Testis (tissue), 3 donors: Measurements from ENCODE around the gene HUS1B. TPM values are rescaled to one million over a fixed set of nuclear protein-coding genes. Genes with fewer than 3 reads are reported as not detected.

Source experiments
- DNase-seq: peaks from one replicate; pipeline ENCODE4 v3.0.0-alpha.2; 2019
- H3K27ac ChIP-seq, 2 donors: fragments of 200-600 bp; sonication (generic); one replicate each; pipeline ENCODE4 v1.5.1; 2019
- H3K27me3 ChIP-seq: fragments of 200-600 bp; sonication (generic); one replicate; pipeline ENCODE4 v1.5.1; 2019
- H3K36me3 ChIP-seq: fragments of 200-600 bp; sonication (generic); one replicate; pipeline ENCODE4 v1.5.1; 2017; ENCODE audit warnings: low read depth; ENCODE audit errors: missing control alignments
- H3K4me1 ChIP-seq: fragments of 200-600 bp; sonication (generic); one replicate; pipeline ENCODE4 v1.5.1; 2019
- H3K4me3 ChIP-seq, 2 donors: fragments of 200-600 bp; sonication (generic); one replicate each; pipeline ENCODE4 v1.5.1; 2017 to 2019
- H3K9me3 ChIP-seq: fragments of 200-600 bp; sonication (generic); one replicate; pipeline ENCODE4 v1.5.1; 2017
- CTCF ChIP-seq, 3 experiments: fragments of 450-650 bp in 2 of 3; fragments of 200-600 bp in 1 of 3; sonication (generic) in 1 of 3; IDR thresholded peaks; one replicate each; pipeline ENCODE4 v1.5.1; 2016 to 2019; ENCODE audit warnings: antibody characterized with exemption in 3 of 3, mild to moderate bottlenecking in 2 of 3, moderate library complexity in 1 of 3
- POLR2A ChIP-seq: fragments of 450-650 bp; IDR thresholded peaks from one replicate; pipeline ENCODE4 v1.6.1; 2017; ENCODE audit warnings: antibody characterized with exemption, mild to moderate bottlenecking, moderate library complexity
- WGBS, 2 donors: methylation state at CpG; one replicate each; pipeline ENCODE4 v1.1.5; 2018; 5-methylcytosine and 5-hydroxymethylcytosine counted together
- intact Hi-C: fragments of 100-400 bp; cut with DNase I; formaldehyde crosslinking; loops from one replicate; pipeline ENCODE4 v1.15.1; 2023; ENCODE audit warnings: low total_unique reads
- polyA plus RNA-seq: library from polyadenylated mRNA; stranded (reverse); fragments of 350-450 nt; fragmentation: Illumina TruSeq; extraction: RNeasy Lipid Tissue Mini Kit (QIAGEN cat#74804); gene quantifications from one replicate; pipeline ENCODE4 v1.2.3, GENCODE V29; 2014; ENCODE audit warnings: low read depth, low replicate concordance; ENCODE audit not compliant: insufficient read depth
- total RNA-seq, 2 donors: library from RNA; depleted of rRNA; stranded (reverse); fragments of >200 nt; gene quantifications; one replicate each; pipeline ENCODE4 v1.2.3, GENCODE V29; 2016

The HUS1B gene
- total and polyA plus RNA-seq, 3 donors from 2014 or later: 1.3 to 13.5 (median 8.9) TPM

GRCh38 chr6:693723-694009 is 36.8 kb upstream of the HUS1B start:
- H3K4me1 ChIP-seq: peaks cover 3% of the 10 kb centered on the region
- no peak overlapping the region for H3K27ac ChIP-seq
- TF ChIP-seq CTCF (IDR thresholded peaks at IDR 0.05) (no peak), POLR2A (no peak)
- peak overlapping the region in 1 of 2 donors; percentile 87 for H3K4me3 ChIP-seq
- no peak for DNase-seq
- H3K36me3 ChIP-seq: no peaks in the 10 kb centered on the region
- H3K27me3 ChIP-seq: no peaks in the 10 kb centered on the region
- H3K9me3 ChIP-seq: no peaks in the 10 kb centered on the region
- intact Hi-C loops: no loop called here
- 49 to 76% methylated on average over 12 of the region's 12 CpGs for WGBS, 2 donors

- peak within 1 kb of the TSS; percentile 87 to 94 for H3K4me3 ChIP-seq
- no peaks in the 10 kb centered on the region for H3K9me3 ChIP-seq
- no peak for TF ChIP-seq POLR2A
- TF ChIP-seq CTCF (IDR thresholded peaks at IDR 0.05): no peak
- H3K27ac ChIP-seq: peak within 1 kb of the TSS; percentile 76 to 80
- H3K4me1 ChIP-seq: peaks cover 3% of the 10 kb centered on the region
- no peaks in the 10 kb centered on the region for H3K36me3 ChIP-seq
- 0 to 1% methylated on average over 12 to 53 of the region's 63 CpGs for WGBS, 2 donors
- peak; percentile 92 for DNase-seq
- no peaks in the 10 kb centered on the region for H3K27me3 ChIP-seq
- intact Hi-C loops: no loop called here
These were observed 36.2 kb upstream of the HUS1B start, which contains the start of gene EXOC2 for GRCh38 chr6:692858-693722. EXOC2 (minus strand) TSS chr6:693139; CDS start chr6:637818, 55,321 bp downstream.

GRCh38 chr6:692356-692851 is 35.5 kb upstream of the HUS1B start:
- intact Hi-C loops: no loop called here
- Histone ChIP-seq H3K27me3 (no peaks in the 10 kb centered on the region), H3K36me3 (no peaks in the 10 kb centered on the region), H3K27ac (peak overlapping the region; percentile 76 to 80), H3K4me1 (peaks cover 3% of the 10 kb centered on the region), H3K4me3 (peak overlapping the region; percentile 87 to 94), H3K9me3 (no peaks in the 10 kb centered on the region)
- DNase-seq: peak; percentile 74
- TF ChIP-seq POLR2A (no peak), CTCF (IDR thresholded peaks at IDR 0.05) (no peak)
- 1% methylated on average over 15 to 32 of the region's 45 CpGs for WGBS, 2 donors

GRCh38 chr6:689223-689622 is 32.3 kb upstream of the HUS1B start:
- intact Hi-C loops: no loop called here
- H3K27ac ChIP-seq: no peak overlapping the region
- DNase-seq: no peak
- 37 to 43% methylated on average over 2 of the region's 2 CpGs for WGBS, 2 donors
- H3K4me1 ChIP-seq: peaks cover 4% of the 10 kb centered on the region
- H3K27me3 ChIP-seq: no peaks in the 10 kb centered on the region
- no peak for TF ChIP-seq CTCF (IDR thresholded peaks at IDR 0.05)
- TF ChIP-seq POLR2A: no peak
- no peaks in the 10 kb centered on the region for H3K36me3 ChIP-seq
- H3K9me3 ChIP-seq: no peaks in the 10 kb centered on the region
- H3K4me3 ChIP-seq: no peak overlapping the region
